COR-L47 (cell line): ENCODE measurements around the gene SEMA3C.

ENCODE experiments used
- DNase-seq: peaks from one replicate; lab custom pipeline; 2025; lab: John Stamatoyannopoulos, UW

Gene SEMA3C

GRCh38 chr7:80734011-80734410, 184.8 kb downstream of the SEMA3C start:
- DNase-seq = no peak

GRCh38 chr7:80733333-80733915, 185.4 kb downstream of the SEMA3C start:
- DNase-seq = no peak

- no peak for DNase-seq
Observed at GRCh38 chr7:80732630-80733029, 186.2 kb downstream of the SEMA3C start.

GRCh38 chr7:80731281-80731680, 187.6 kb downstream of the SEMA3C start:
- DNase-seq = no peak

GRCh38 chr7:80729591-80730320, 189.1 kb downstream of the SEMA3C start:
- no peak for DNase-seq

- DNase-seq = no peak
Observed at GRCh38 chr7:80726666-80727065, 192.2 kb downstream of the SEMA3C start.

- no peak for DNase-seq
Observed at GRCh38 chr7:80725181-80725611, 193.7 kb downstream of the SEMA3C start.

- no peak for DNase-seq
Observed at GRCh38 chr7:80724249-80724871, 194.5 kb downstream of the SEMA3C start.

- DNase-seq = no peak
Observed at GRCh38 chr7:80722616-80723195, 196.1 kb downstream of the SEMA3C start.

GRCh38 chr7:80721883-80722615, 196.8 kb downstream of the SEMA3C start:
- DNase-seq = no peak

- no peak for DNase-seq
Observed at GRCh38 chr7:80720146-80720545, 198.7 kb downstream of the SEMA3C start.

GRCh38 chr7:80719261-80719660, 199.6 kb downstream of the SEMA3C start:
- no peak for DNase-seq

GRCh38 chr7:80711531-80711930, 207.3 kb downstream of the SEMA3C start:
- DNase-seq = no peak

GRCh38 chr7:80708123-80708522, 210.7 kb downstream of the SEMA3C start:
- DNase-seq = no peak

GRCh38 chr7:80707318-80707717, 211.5 kb downstream of the SEMA3C start:
- no peak for DNase-seq

- no peak for DNase-seq
Observed at GRCh38 chr7:80705130-80705781, 213.6 kb downstream of the SEMA3C start.

- no peak for DNase-seq
Observed at GRCh38 chr7:80703272-80703671, 215.6 kb downstream of the SEMA3C start.

GRCh38 chr7:80699721-80700256, 219.1 kb downstream of the SEMA3C start:
- DNase-seq = no peak

- DNase-seq = peak; percentile 36
Observed at GRCh38 chr7:80699045-80699638, 219.7 kb downstream of the SEMA3C start.
